Stimulated activated CD8-positive, alpha-beta memory T cell treated with anti-CD3 and anti-CD28 coated beads, Interleukin-7, amount 100 ng/mL, for 4 hours (primary cell): ENCODE measurements around the gene ERCC5.

Experiments used
- DNase-seq, 2 donors: peaks; one replicate each; pipeline ENCODE4 v3.0.0-alpha.2; 2020; ENCODE audit warnings: low read depth in 2 of 2

The ERCC5 gene

GRCh38 chr13:102922184-102922583, 76.4 kb downstream of the ERCC5 start:
- DNase-seq: no peak
